Panc1 (cell line): Measurements from ENCODE around the gene TTLL11. TPM values are rescaled to one million over a fixed set of nuclear protein-coding genes. Genes with fewer than 3 reads are reported as not detected.

Experiments
- ATAC-seq: fragments of 200-7000 bp; cut with Tn5 transposase; 2 replicates; pipeline ENCODE4 v1.9.1; 2020; ENCODE audit warnings: mild to moderate bottlenecking, moderate library complexity
- BruUV-seq: library from RNA; stranded (reverse); fragments of 400-500 nt; replicated peaks from 2 replicates; lab custom pipeline; 2021; lab: Mats Ljungman, UMichigan
- CTCF ChIA-PET: fragments of 300-600 bp; sonication (Branson Sonifier 250); formaldehyde crosslinking; loops from one replicate; lab custom pipeline; 2022; ENCODE audit warnings: antibody characterized with exemption; lab: Charles Lee
- POLR2A ChIA-PET: fragments of 300-600 bp; sonication (Branson Sonifier 250); formaldehyde crosslinking; loops from one replicate; lab custom pipeline; 2022; ENCODE audit warnings: antibody characterized with exemption; lab: Charles Lee
- DNase-seq: peaks from one replicate; pipeline ENCODE4 v3.0.0-alpha.2; 2010; ENCODE audit warnings: low read depth, low spot score
- H3K27ac ChIP-seq: 2 replicates; pipeline ENCODE4 v1.5.1; 2011; ENCODE audit warnings: mild to moderate bottlenecking, low read length, inconsistent platforms
- H3K27me3 ChIP-seq: fragments of 200-500 bp; sonication (Bioruptor generic); 2 replicates; pipeline ENCODE4 v1.6.0; 2014; ENCODE audit warnings: low read length, inconsistent platforms; ENCODE audit not compliant: control insufficient read depth, insufficient read depth
- H3K36me3 ChIP-seq: fragments of 200-500 bp; sonication (Bioruptor generic); 2 replicates; pipeline ENCODE4 v1.5.1; 2014; ENCODE audit warnings: inconsistent platforms, mild to moderate bottlenecking, low read length, moderate library complexity; ENCODE audit not compliant: control insufficient read depth, insufficient read depth
- H3K4me1 ChIP-seq: 2 replicates; pipeline ENCODE4 v1.5.1; 2011; ENCODE audit warnings: inconsistent platforms, mild to moderate bottlenecking, low read length, moderate library complexity; ENCODE audit not compliant: control insufficient read depth, insufficient read depth
- H3K4me3 ChIP-seq, 2 experiments: 2 replicates each; pipeline ENCODE4 v1.5.1; 2011 to 2012; ENCODE audit warnings: low read depth in 2 of 2, low read length in 2 of 2, mild to moderate bottlenecking in 2 of 2, inconsistent platforms in 1 of 2, moderate library complexity in 1 of 2
- H3K9me3 ChIP-seq: fragments of 200-500 bp; sonication (Bioruptor generic); 2 replicates; pipeline ENCODE4 v1.5.1; 2014; ENCODE audit warnings: low read depth, mild to moderate bottlenecking, inconsistent platforms, low read length, moderate library complexity; ENCODE audit not compliant: control insufficient read depth, insufficient read depth
- POLR2AphosphoS5 ChIP-seq: IDR thresholded peaks from 2 replicates; pipeline ENCODE4 v1.6.1; 2012; ENCODE audit warnings: mild to moderate bottlenecking, low read depth, low read length, moderate library complexity
- SIN3A ChIP-seq: IDR thresholded peaks from 2 replicates; pipeline ENCODE4 v1.6.1; 2012; ENCODE audit warnings: low read depth, mild to moderate bottlenecking, low read length, moderate library complexity, borderline replicate concordance; ENCODE audit not compliant: insufficient read depth
- TCF7L2 ChIP-seq: IDR thresholded peaks from 2 replicates; pipeline ENCODE4 v1.6.1; 2011; ENCODE audit warnings: mild to moderate bottlenecking, low read depth, low read length, inconsistent platforms
- in situ Hi-C: cut with HindIII; loops from 2 replicates; pipeline ENCODE4 v1.10.0; 2016; ENCODE audit warnings: low sequenced_read_pairs, low pct_unique_long_range_greater_than_20kb
- intact Hi-C: fragments of 100-400 bp; cut with micrococcal nuclease; formaldehyde crosslinking; loops from one replicate; pipeline ENCODE4 v1.10.0; 2022; ENCODE audit not compliant: unreplicated experiment
- total RNA-seq: library from RNA; stranded (reverse); gene quantifications from one replicate; pipeline ENCODE4 v1.2.1, GENCODE V29; 2021; ENCODE audit not compliant: unreplicated experiment
- TF ChIP-seq, protein P1 (sequence below), 2 experiments: IDR thresholded peaks; 2 replicates each; pipeline ENCODE4 v1.6.1; 2011 to 2012; ENCODE audit warnings: low read depth in 2 of 2, control low read depth in 1 of 2, low read length in 1 of 2, mild to moderate bottlenecking in 1 of 2, moderate library complexity in 1 of 2; ENCODE audit not compliant: insufficient read depth in 1 of 2
- TF ChIP-seq, protein P2 (sequence below): fragments of 450-650 bp; IDR thresholded peaks from 2 replicates; pipeline ENCODE4 v1.5.1; 2017; ENCODE audit warnings: mild to moderate bottlenecking

The TTLL11 gene
- total RNA-seq, 1 experiment from 2014 or later = 1.1 TPM

DNA sequence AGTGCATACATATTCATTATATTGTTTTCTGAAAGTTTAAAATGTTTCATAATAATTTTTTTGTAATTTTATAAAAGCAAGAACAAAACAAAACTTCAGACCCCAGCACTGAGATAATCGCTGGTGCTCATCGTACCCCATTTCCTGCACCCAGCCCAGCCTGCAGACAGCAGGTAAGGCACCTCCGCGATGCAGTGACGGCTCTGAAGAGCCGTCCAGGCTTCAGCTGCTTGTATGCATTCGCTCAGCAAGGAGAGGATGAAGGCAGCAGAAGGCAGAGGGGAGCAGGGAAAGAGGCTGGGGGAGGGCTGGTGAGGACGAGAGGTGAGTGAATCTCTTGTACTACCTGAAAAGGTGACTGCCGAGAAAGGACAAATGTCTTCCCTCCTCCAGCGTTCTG is 153.5 kb downstream of the TTLL11 start:
- no peaks in the 10 kb centered on the region for H3K4me1 ChIP-seq
- DNase-seq = no peak
- H3K27me3 ChIP-seq = no peaks in the 10 kb centered on the region
- H3K4me3 ChIP-seq = no peak overlapping the region
- no peak overlapping the region for H3K27ac ChIP-seq
- no TSS peak for BruUV-seq
- ATAC-seq = no peak
- in situ Hi-C loops (no loop called here), intact Hi-C loops (no loop called here)
- H3K36me3 ChIP-seq = no peaks in the 10 kb centered on the region
- TF ChIP-seq, protein P1, sequence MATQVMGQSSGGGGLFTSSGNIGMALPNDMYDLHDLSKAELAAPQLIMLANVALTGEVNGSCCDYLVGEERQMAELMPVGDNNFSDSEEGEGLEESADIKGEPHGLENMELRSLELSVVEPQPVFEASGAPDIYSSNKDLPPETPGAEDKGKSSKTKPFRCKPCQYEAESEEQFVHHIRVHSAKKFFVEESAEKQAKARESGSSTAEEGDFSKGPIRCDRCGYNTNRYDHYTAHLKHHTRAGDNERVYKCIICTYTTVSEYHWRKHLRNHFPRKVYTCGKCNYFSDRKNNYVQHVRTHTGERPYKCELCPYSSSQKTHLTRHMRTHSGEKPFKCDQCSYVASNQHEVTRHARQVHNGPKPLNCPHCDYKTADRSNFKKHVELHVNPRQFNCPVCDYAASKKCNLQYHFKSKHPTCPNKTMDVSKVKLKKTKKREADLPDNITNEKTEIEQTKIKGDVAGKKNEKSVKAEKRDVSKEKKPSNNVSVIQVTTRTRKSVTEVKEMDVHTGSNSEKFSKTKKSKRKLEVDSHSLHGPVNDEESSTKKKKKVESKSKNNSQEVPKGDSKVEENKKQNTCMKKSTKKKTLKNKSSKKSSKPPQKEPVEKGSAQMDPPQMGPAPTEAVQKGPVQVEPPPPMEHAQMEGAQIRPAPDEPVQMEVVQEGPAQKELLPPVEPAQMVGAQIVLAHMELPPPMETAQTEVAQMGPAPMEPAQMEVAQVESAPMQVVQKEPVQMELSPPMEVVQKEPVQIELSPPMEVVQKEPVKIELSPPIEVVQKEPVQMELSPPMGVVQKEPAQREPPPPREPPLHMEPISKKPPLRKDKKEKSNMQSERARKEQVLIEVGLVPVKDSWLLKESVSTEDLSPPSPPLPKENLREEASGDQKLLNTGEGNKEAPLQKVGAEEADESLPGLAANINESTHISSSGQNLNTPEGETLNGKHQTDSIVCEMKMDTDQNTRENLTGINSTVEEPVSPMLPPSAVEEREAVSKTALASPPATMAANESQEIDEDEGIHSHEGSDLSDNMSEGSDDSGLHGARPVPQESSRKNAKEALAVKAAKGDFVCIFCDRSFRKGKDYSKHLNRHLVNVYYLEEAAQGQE (IDR thresholded peaks at IDR 0.05; ENCODE audit: insufficient read depth in 1 of 2, low read depth in 2 of 2, low read length in 1 of 2) = no peak
- TF ChIP-seq, protein P2, sequence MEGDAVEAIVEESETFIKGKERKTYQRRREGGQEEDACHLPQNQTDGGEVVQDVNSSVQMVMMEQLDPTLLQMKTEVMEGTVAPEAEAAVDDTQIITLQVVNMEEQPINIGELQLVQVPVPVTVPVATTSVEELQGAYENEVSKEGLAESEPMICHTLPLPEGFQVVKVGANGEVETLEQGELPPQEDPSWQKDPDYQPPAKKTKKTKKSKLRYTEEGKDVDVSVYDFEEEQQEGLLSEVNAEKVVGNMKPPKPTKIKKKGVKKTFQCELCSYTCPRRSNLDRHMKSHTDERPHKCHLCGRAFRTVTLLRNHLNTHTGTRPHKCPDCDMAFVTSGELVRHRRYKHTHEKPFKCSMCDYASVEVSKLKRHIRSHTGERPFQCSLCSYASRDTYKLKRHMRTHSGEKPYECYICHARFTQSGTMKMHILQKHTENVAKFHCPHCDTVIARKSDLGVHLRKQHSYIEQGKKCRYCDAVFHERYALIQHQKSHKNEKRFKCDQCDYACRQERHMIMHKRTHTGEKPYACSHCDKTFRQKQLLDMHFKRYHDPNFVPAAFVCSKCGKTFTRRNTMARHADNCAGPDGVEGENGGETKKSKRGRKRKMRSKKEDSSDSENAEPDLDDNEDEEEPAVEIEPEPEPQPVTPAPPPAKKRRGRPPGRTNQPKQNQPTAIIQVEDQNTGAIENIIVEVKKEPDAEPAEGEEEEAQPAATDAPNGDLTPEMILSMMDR = no peak
- TF ChIP-seq SIN3A (no peak), TCF7L2 (no peak), POLR2AphosphoS5 (no peak)
- no peaks in the 10 kb centered on the region for H3K9me3 ChIP-seq
- CTCF ChIA-PET = interaction anchor here (0.7 kb wide), 1 partner anchor 44 kb away, joined by 5 read pairs; no protein-coding TSS in a partner anchor
- POLR2A ChIA-PET = no interaction called here

DNA sequence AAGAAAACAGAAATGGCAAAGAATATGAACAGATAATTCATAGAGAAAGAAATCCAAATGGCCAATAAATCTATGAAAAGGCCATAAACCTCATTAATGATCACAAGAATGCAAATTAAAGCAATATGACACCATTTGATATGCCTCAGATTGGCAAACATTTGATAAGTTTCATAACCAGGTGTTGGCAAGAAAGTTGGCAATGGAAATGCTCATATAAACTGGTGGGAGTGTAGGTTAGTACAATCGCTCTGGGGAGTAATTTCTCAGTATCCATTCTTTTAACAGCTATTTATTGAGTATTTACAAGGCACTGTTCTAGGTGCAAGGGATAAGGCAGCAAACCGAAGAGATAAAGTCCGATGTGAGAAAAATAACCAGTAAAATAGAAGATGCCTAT is 154.5 kb downstream of the TTLL11 start:
- TF ChIP-seq, protein P2 = no peak
- TF ChIP-seq, protein P1 (IDR thresholded peaks at IDR 0.05; ENCODE audit: insufficient read depth in 1 of 2, low read depth in 2 of 2, low read length in 1 of 2) = no peak
- TF ChIP-seq TCF7L2 (no peak), POLR2AphosphoS5 (no peak), SIN3A (no peak)
- CTCF ChIA-PET = no interaction called here
- no TSS peak for BruUV-seq
- DNase-seq (no peak), ATAC-seq (no peak)
- no peak overlapping the region for H3K4me3 ChIP-seq
- no peaks in the 10 kb centered on the region for H3K36me3 ChIP-seq
- POLR2A ChIA-PET = no interaction called here
- no peaks in the 10 kb centered on the region for H3K4me1 ChIP-seq
- H3K27ac ChIP-seq = no peak overlapping the region
- H3K9me3 ChIP-seq = no peaks in the 10 kb centered on the region
- intact Hi-C loops = no loop called here
- H3K27me3 ChIP-seq = no peaks in the 10 kb centered on the region
- in situ Hi-C loops = no loop called here
